Endothelial cell of umbilical vein (primary cell): ENCODE data around the gene TMEM203. TPM values are rescaled to one million over a fixed set of nuclear protein-coding genes. Genes with fewer than 3 reads are reported as not detected.

Experiments used
- BruUV-seq: library from RNA; stranded (reverse); fragments of 400-500 nt; replicated peaks from 2 replicates; lab custom pipeline; 2021; lab: Mats Ljungman, UMichigan
- CTCF ChIA-PET: fragments of 300-600, 350-600 bp; sonication (Branson Sonifier 250); formaldehyde crosslinking; loops from one replicate; lab custom pipeline; 2021; ENCODE audit warnings: antibody characterized with exemption, inconsistent platforms; lab: Charles Lee
- POLR2A ChIA-PET: fragments of 300-600, 350-600 bp; sonication (Branson Sonifier 250); formaldehyde crosslinking; loops from one replicate; lab custom pipeline; 2021; ENCODE audit warnings: antibody characterized with exemption, inconsistent platforms; lab: Charles Lee
- DNase-seq: peaks from one replicate; pipeline ENCODE4 v3.0.0-alpha.2; 2011; ENCODE audit warnings: low read depth, low spot score
- FAIRE-seq: peaks from 2 replicates; lab custom pipeline; 2011; peaks lifted over from hg19 to GRCh38; lab: Jason Lieb, UNC
- H2AFZ ChIP-seq: 2 replicates; pipeline ENCODE4 v1.6.0; 2012; ENCODE audit warnings: low read depth, low read length, control low read depth, inconsistent platforms
- H3K27ac ChIP-seq: 2 replicates; pipeline ENCODE4 v1.5.1; 2011; ENCODE audit warnings: low read depth, mild to moderate bottlenecking, control low read depth, low read length, moderate library complexity; ENCODE audit not compliant: insufficient read depth
- H3K27me3 ChIP-seq, 2 experiments: 2 replicates each; pipeline versions ENCODE4 v1.6.0 to v1.6.1; 2011; ENCODE audit warnings: low read length in 2 of 2, mixed read lengths in 1 of 2; ENCODE audit not compliant: control insufficient read depth in 2 of 2, insufficient read depth in 2 of 2
- H3K36me3 ChIP-seq, 2 experiments: 2 replicates in 1 of 2; 3 replicates in 1 of 2; pipeline ENCODE4 v1.5.1; 2011; ENCODE audit warnings: low read length in 2 of 2, mild to moderate bottlenecking in 1 of 2, moderate library complexity in 1 of 2; ENCODE audit not compliant: control insufficient read depth in 2 of 2, insufficient read depth in 2 of 2; ENCODE audit errors: extremely low read depth in 1 of 2
- H3K4me1 ChIP-seq: 3 replicates; pipeline ENCODE4 v1.5.1; 2011; ENCODE audit warnings: mild to moderate bottlenecking, low read length; ENCODE audit not compliant: control insufficient read depth, insufficient read depth; ENCODE audit errors: extremely low read depth
- H3K4me2 ChIP-seq: 2 replicates; pipeline ENCODE4 v1.6.1; 2011; ENCODE audit warnings: low read length, control low read depth, mixed read lengths; ENCODE audit not compliant: insufficient read depth
- H3K4me3 ChIP-seq, 3 experiments: fragments of 200-600 bp in 1 of 3; sonication (generic), shearing (Covaris generic) in 1 of 3; replicated peaks in 1 of 3; 2 replicates each; pipeline ENCODE4 v1.5.1; 2011 to 2016; ENCODE audit warnings: control low read depth in 3 of 3, low read length in 3 of 3, mild to moderate bottlenecking in 2 of 3, inconsistent platforms in 1 of 3, low read depth in 1 of 3, moderate library complexity in 1 of 3; ENCODE audit not compliant: insufficient read depth in 1 of 3
- H3K79me2 ChIP-seq: 2 replicates; pipeline ENCODE4 v1.6.0; 2012; ENCODE audit warnings: low read length, inconsistent platforms; ENCODE audit not compliant: control insufficient read depth, insufficient read depth
- H3K9ac ChIP-seq: replicated peaks from 2 replicates; pipeline ENCODE3; 2011; ENCODE audit warnings: low read length, control low read depth; ENCODE audit not compliant: insufficient read depth; ENCODE audit errors: extremely low read depth
- H3K9me1 ChIP-seq: replicated peaks from 3 replicates; pipeline ENCODE4 v1.6.0; 2011; ENCODE audit warnings: mild to moderate bottlenecking, low read length; ENCODE audit not compliant: control insufficient read depth, insufficient read depth; ENCODE audit errors: extremely low read depth
- H3K9me3 ChIP-seq: replicated peaks from 2 replicates; pipeline ENCODE4 v1.5.1; 2012; ENCODE audit warnings: low read length, inconsistent platforms; ENCODE audit not compliant: control insufficient read depth, insufficient read depth
- H4K20me1 ChIP-seq: replicated peaks from 2 replicates; pipeline ENCODE3; 2011; ENCODE audit warnings: mild to moderate bottlenecking, low read length; ENCODE audit not compliant: control insufficient read depth, insufficient read depth; ENCODE audit errors: extremely low read depth
- EZH2 ChIP-seq: IDR thresholded peaks from 2 replicates; pipeline ENCODE4 v1.6.1; 2012; ENCODE audit warnings: borderline replicate concordance, low read depth, mild to moderate bottlenecking, moderate library complexity, low read length, inconsistent platforms; ENCODE audit not compliant: severe bottlenecking
- FOS ChIP-seq: IDR thresholded peaks from 2 replicates; pipeline ENCODE4 v1.6.1; 2011; ENCODE audit warnings: mild to moderate bottlenecking, low read length, moderate library complexity, borderline replicate concordance; ENCODE audit not compliant: insufficient read depth
- GATA2 ChIP-seq: IDR thresholded peaks from 2 replicates; pipeline ENCODE4 v1.7.0; 2011; ENCODE audit warnings: low read depth, mild to moderate bottlenecking, moderate library complexity, mixed read lengths, low read length; ENCODE audit not compliant: insufficient read length, insufficient read depth
- JUN ChIP-seq: IDR thresholded peaks from 2 replicates; pipeline ENCODE4 v1.6.1; 2011; ENCODE audit warnings: borderline replicate concordance, low read depth; ENCODE audit not compliant: insufficient read length, insufficient read depth
- MYC ChIP-seq: IDR thresholded peaks from one replicate; pipeline ENCODE4 v1.6.1; 2011; ENCODE audit warnings: mild to moderate bottlenecking, low read depth, low read length
- POLR2A ChIP-seq: IDR thresholded peaks from 2 replicates; pipeline ENCODE4 v1.6.1; 2012; ENCODE audit warnings: low read depth, mild to moderate bottlenecking, control low read depth, low read length
- POLR2AphosphoS5 ChIP-seq: IDR thresholded peaks from 2 replicates; pipeline ENCODE4 v1.6.1; 2012; ENCODE audit warnings: low read depth, mild to moderate bottlenecking, control low read depth, low read length, moderate library complexity; ENCODE audit not compliant: insufficient read depth
- dilution Hi-C: fragments of 300-500 bp; cut with MboI; formaldehyde crosslinking; loops from one replicate; pipeline ENCODE4 v1.15.0; 2019; ENCODE audit warnings: low sequenced_read_pairs; ENCODE audit not compliant: extremely low pct_ligation_motif_present
- intact Hi-C: fragments of 100-400 bp; cut with micrococcal nuclease; formaldehyde crosslinking; loops from one replicate; pipeline ENCODE4 v1.10.0; 2022
- polyA plus RNA-seq, 4 experiments: library from polyadenylated mRNA; depleted of rRNA in 3 of 4; stranded (reverse) in 3 of 4; unstranded in 1 of 4; fragments of >200 nt; gene quantifications; 2 replicates each; pipeline versions ENCODE4 v1.2.1 to v1.2.3, GENCODE V29; 2011 to 2012; ENCODE audit warnings: missing spikeins in 1 of 4
- total RNA-seq: library from RNA; stranded (reverse); gene quantifications from 2 replicates; pipeline ENCODE4 v1.2.3, GENCODE V29; 2021
- TF ChIP-seq, protein P1 (sequence below), 2 donors: IDR thresholded peaks; 1 replicate in 1 of 2; 2 replicates in 1 of 2; pipeline ENCODE4 v1.5.1; 2011; ENCODE audit warnings: low read length in 2 of 2, mild to moderate bottlenecking in 2 of 2, moderate library complexity in 2 of 2, control low read depth in 1 of 2, inconsistent platforms in 1 of 2, low read depth in 1 of 2; ENCODE audit not compliant: insufficient read depth in 1 of 2; ENCODE audit errors: extremely low read depth in 1 of 2
- TF ChIP-seq, protein P2 (sequence below): IDR thresholded peaks from 2 replicates; pipeline ENCODE4 v1.6.1; 2011; ENCODE audit not compliant: insufficient read depth, insufficient read length

Gene TMEM203
- total and polyA plus RNA-seq, 2 donors (not counting 3 experiments of a cell fraction or from before 2014, with no cell fraction given): 29.6 to 39.8 TPM

DNA sequence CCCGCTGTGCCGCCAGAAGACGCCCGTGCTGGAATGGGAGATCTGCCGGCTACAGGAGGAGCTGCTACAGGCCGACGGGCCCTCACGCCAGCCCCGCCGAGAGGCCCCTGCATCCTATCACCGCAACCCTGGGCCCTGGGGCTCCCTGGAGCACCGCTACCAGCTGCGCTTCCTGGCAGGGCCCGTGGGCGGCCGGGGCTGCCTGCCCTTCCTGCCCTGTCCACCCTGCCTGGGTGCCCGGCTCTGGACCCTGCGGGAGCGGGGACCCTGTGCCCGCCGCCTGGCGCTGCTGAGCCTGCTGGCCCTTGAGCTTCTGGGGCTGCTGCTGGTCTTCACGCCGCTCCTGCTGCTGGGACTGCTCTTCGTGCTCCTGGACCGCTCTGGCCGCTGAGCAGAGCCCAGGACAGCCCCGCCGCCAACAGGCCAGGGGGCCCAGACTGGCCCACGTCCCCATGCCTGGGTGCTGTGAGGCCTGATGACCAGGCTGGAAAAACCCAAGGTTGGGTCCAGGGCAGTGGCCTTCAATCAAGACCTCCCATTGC, 12.8 kb upstream of the TMEM203 start:
- Histone ChIP-seq H3K4me1 (peaks cover 13% of the 10 kb centered on the region), H2AFZ (no peak overlapping the region), H3K79me2 (no peaks in the 10 kb centered on the region), H3K4me3 (no peak overlapping the region), H3K4me2 (no peak overlapping the region), H4K20me1 (no peaks in the 10 kb centered on the region), H3K27ac (peak overlapping the region; percentile 8), H3K27me3 (no peaks in the 10 kb centered on the region), H3K9me3 (no peaks in the 10 kb centered on the region), H3K9ac (no peak overlapping the region), H3K36me3 (peaks cover 0 to 2% of the 10 kb centered on the region in 2 experiments), H3K9me1 (no peaks in the 10 kb centered on the region)
- POLR2A ChIA-PET: interaction anchor here (0.6 to 0.7 kb wide), 2 partner anchors 23 to 171 kb away, joined by 3 to 8 read pairs; partner anchors contain the start of gene TUBB4B
- CTCF ChIA-PET: interaction anchor here (0.7 to 2.1 kb wide), 4 partner anchors 11 to 42 kb away, joined by 3 to 8 read pairs (median 4); partner anchors contain the start of genes ANAPC2 and SSNA1
- intact Hi-C loops: no loop called here
- FAIRE-seq (no peak), DNase-seq (no peak)
- dilution Hi-C loops: no loop called here
- no TSS peak for BruUV-seq
- no peak for TF ChIP-seq MYC

DNA sequence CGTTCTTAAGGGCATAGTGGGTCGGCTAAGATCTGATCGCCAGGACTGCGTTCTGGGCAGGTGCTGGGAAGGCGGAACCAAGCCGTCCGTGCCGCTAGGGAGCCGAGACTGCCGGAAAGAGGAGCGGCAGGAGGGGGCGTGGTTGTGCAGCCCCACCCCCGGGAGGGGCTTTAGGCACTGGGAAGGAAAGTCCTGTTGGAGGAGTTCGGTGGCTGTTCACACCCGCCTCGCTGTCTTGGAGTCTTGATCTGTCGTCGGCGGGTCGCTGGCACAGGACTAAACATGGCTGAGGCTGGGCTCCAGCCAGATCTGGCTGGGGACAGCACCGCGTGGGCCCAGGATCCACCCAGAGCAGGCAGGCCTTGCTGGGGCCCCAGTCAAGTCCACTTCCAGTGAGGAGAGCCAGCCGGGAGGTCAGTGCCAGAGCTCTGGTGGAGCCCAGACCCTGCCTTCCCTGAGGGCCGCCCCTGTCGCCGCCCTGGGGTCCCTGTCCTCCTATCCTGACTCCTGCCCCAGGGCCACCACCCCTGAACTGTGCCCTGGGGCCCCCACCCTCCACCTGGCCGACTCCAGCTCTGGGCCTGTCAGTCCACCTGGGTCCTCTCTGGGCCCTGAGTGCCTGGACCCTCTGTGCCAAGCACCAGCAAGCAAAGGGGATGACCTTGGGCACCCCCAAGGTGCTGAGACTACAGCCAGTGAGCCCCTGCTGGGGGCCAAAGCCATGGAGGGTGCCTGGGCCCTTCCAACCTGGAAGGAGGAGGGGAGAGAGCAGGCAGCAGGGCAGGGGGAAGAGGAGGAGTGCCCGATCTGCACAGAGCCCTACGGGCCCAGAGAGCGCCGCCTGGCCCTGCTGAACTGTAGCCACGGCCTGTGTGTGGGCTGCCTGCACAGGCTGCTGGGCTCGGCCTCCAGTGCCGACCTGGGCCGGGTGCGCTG, 12.1 kb upstream of the TMEM203 start:
- POLR2A ChIA-PET: interaction anchor here (0.6 kb wide), 1 partner anchor 171 kb away, joined by 8 read pairs; no protein-coding TSS in a partner anchor
- no peaks in the 10 kb centered on the region for H3K27me3 ChIP-seq
- DNase-seq (no peak), FAIRE-seq (no peak)
- H3K4me2 ChIP-seq: no peak overlapping the region
- H4K20me1 ChIP-seq: no peaks in the 10 kb centered on the region
- intact Hi-C loops (no loop called here), dilution Hi-C loops (no loop called here)
- H3K4me3 ChIP-seq: no peak overlapping the region
- no peaks in the 10 kb centered on the region for H3K79me2 ChIP-seq
- BruUV-seq: no TSS peak
- TF ChIP-seq GATA2 (no peak), POLR2AphosphoS5 (no peak), JUN (no peak), EZH2 (no peak), POLR2A (no peak), FOS (no peak), MYC (no peak)
- TF ChIP-seq, protein P1, sequence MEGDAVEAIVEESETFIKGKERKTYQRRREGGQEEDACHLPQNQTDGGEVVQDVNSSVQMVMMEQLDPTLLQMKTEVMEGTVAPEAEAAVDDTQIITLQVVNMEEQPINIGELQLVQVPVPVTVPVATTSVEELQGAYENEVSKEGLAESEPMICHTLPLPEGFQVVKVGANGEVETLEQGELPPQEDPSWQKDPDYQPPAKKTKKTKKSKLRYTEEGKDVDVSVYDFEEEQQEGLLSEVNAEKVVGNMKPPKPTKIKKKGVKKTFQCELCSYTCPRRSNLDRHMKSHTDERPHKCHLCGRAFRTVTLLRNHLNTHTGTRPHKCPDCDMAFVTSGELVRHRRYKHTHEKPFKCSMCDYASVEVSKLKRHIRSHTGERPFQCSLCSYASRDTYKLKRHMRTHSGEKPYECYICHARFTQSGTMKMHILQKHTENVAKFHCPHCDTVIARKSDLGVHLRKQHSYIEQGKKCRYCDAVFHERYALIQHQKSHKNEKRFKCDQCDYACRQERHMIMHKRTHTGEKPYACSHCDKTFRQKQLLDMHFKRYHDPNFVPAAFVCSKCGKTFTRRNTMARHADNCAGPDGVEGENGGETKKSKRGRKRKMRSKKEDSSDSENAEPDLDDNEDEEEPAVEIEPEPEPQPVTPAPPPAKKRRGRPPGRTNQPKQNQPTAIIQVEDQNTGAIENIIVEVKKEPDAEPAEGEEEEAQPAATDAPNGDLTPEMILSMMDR (IDR thresholded peaks at IDR 0.05; ENCODE audit: extremely low read depth in 1 of 2, insufficient read depth in 1 of 2, low read depth in 1 of 2, low read length in 2 of 2): no peak
- TF ChIP-seq, protein P2, sequence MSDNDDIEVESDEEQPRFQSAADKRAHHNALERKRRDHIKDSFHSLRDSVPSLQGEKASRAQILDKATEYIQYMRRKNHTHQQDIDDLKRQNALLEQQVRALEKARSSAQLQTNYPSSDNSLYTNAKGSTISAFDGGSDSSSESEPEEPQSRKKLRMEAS: no peak
- CTCF ChIA-PET: interaction anchor here (0.7 to 2.1 kb wide), 4 partner anchors 11 to 41 kb away, joined by 3 to 8 read pairs (median 4); partner anchors contain the start of genes ANAPC2 and SSNA1
- H3K27ac ChIP-seq: no peak overlapping the region
- H3K9ac ChIP-seq: no peak overlapping the region
- peaks cover 7% of the 10 kb centered on the region for H3K4me1 ChIP-seq
- H3K36me3 ChIP-seq: peaks cover 0 to 4% of the 10 kb centered on the region in 2 experiments
- no peaks in the 10 kb centered on the region for H3K9me3 ChIP-seq
- H3K9me1 ChIP-seq: no peaks in the 10 kb centered on the region
- H2AFZ ChIP-seq: no peak overlapping the region
